Panc1 (cell line): Measurements from ENCODE around the gene SPNS3. TPM values are rescaled to one million over a fixed set of nuclear protein-coding genes. Genes with fewer than 3 reads are reported as not detected.

Experiments
- ATAC-seq: fragments of 200-7000 bp; cut with Tn5 transposase; 2 replicates; pipeline ENCODE4 v1.9.1; 2020; ENCODE audit warnings: mild to moderate bottlenecking, moderate library complexity
- BruUV-seq: library from RNA; stranded (reverse); fragments of 400-500 nt; replicated peaks from 2 replicates; lab custom pipeline; 2021; lab: Mats Ljungman, UMichigan
- CTCF ChIA-PET: fragments of 300-600 bp; sonication (Branson Sonifier 250); formaldehyde crosslinking; loops from one replicate; lab custom pipeline; 2022; ENCODE audit warnings: antibody characterized with exemption; lab: Charles Lee
- POLR2A ChIA-PET: fragments of 300-600 bp; sonication (Branson Sonifier 250); formaldehyde crosslinking; loops from one replicate; lab custom pipeline; 2022; ENCODE audit warnings: antibody characterized with exemption; lab: Charles Lee
- DNase-seq: peaks from one replicate; pipeline ENCODE4 v3.0.0-alpha.2; 2010; ENCODE audit warnings: low read depth, low spot score
- H3K27ac ChIP-seq: 2 replicates; pipeline ENCODE4 v1.5.1; 2011; ENCODE audit warnings: mild to moderate bottlenecking, low read length, inconsistent platforms
- H3K27me3 ChIP-seq: fragments of 200-500 bp; sonication (Bioruptor generic); 2 replicates; pipeline ENCODE4 v1.6.0; 2014; ENCODE audit warnings: low read length, inconsistent platforms; ENCODE audit not compliant: control insufficient read depth, insufficient read depth
- H3K36me3 ChIP-seq: fragments of 200-500 bp; sonication (Bioruptor generic); 2 replicates; pipeline ENCODE4 v1.5.1; 2014; ENCODE audit warnings: inconsistent platforms, mild to moderate bottlenecking, low read length, moderate library complexity; ENCODE audit not compliant: control insufficient read depth, insufficient read depth
- H3K4me1 ChIP-seq: 2 replicates; pipeline ENCODE4 v1.5.1; 2011; ENCODE audit warnings: inconsistent platforms, mild to moderate bottlenecking, low read length, moderate library complexity; ENCODE audit not compliant: control insufficient read depth, insufficient read depth
- H3K4me3 ChIP-seq, 2 experiments: 2 replicates each; pipeline ENCODE4 v1.5.1; 2011 to 2012; ENCODE audit warnings: low read depth in 2 of 2, low read length in 2 of 2, mild to moderate bottlenecking in 2 of 2, inconsistent platforms in 1 of 2, moderate library complexity in 1 of 2
- H3K9me3 ChIP-seq: fragments of 200-500 bp; sonication (Bioruptor generic); 2 replicates; pipeline ENCODE4 v1.5.1; 2014; ENCODE audit warnings: low read depth, mild to moderate bottlenecking, inconsistent platforms, low read length, moderate library complexity; ENCODE audit not compliant: control insufficient read depth, insufficient read depth
- CTCF ChIP-seq: fragments of 450-650 bp; IDR thresholded peaks from 2 replicates; pipeline ENCODE4 v1.5.1; 2017; ENCODE audit warnings: mild to moderate bottlenecking
- POLR2AphosphoS5 ChIP-seq: IDR thresholded peaks from 2 replicates; pipeline ENCODE4 v1.6.1; 2012; ENCODE audit warnings: mild to moderate bottlenecking, low read depth, low read length, moderate library complexity
- REST ChIP-seq, 2 experiments: IDR thresholded peaks; 2 replicates each; pipeline ENCODE4 v1.6.1; 2011 to 2012; ENCODE audit warnings: low read depth in 2 of 2, control low read depth in 1 of 2, low read length in 1 of 2, mild to moderate bottlenecking in 1 of 2, moderate library complexity in 1 of 2; ENCODE audit not compliant: insufficient read depth in 1 of 2
- SIN3A ChIP-seq: IDR thresholded peaks from 2 replicates; pipeline ENCODE4 v1.6.1; 2012; ENCODE audit warnings: low read depth, mild to moderate bottlenecking, low read length, moderate library complexity, borderline replicate concordance; ENCODE audit not compliant: insufficient read depth
- TCF7L2 ChIP-seq: IDR thresholded peaks from 2 replicates; pipeline ENCODE4 v1.6.1; 2011; ENCODE audit warnings: mild to moderate bottlenecking, low read depth, low read length, inconsistent platforms
- in situ Hi-C: cut with HindIII; loops from 2 replicates; pipeline ENCODE4 v1.10.0; 2016; ENCODE audit warnings: low sequenced_read_pairs, low pct_unique_long_range_greater_than_20kb
- intact Hi-C: fragments of 100-400 bp; cut with micrococcal nuclease; formaldehyde crosslinking; loops from one replicate; pipeline ENCODE4 v1.10.0; 2022; ENCODE audit not compliant: unreplicated experiment
- total RNA-seq: library from RNA; stranded (reverse); gene quantifications from one replicate; pipeline ENCODE4 v1.2.1, GENCODE V29; 2021; ENCODE audit not compliant: unreplicated experiment

The SPNS3 gene
- total RNA-seq, 1 experiment from 2014 or later: 0.10 TPM

- Histone ChIP-seq H3K27ac (no peak overlapping the region), H3K9me3 (no peaks in the 10 kb centered on the region), H3K36me3 (no peaks in the 10 kb centered on the region), H3K4me1 (no peaks in the 10 kb centered on the region), H3K27me3 (no peaks in the 10 kb centered on the region), H3K4me3 (no peak overlapping the region)
- ChIA-PET CTCF (no interaction called here), POLR2A (interaction anchor here (0.6 kb wide), 1 partner anchor 272 kb away, joined by 10 read pairs; no protein-coding TSS in a partner anchor)
- ATAC-seq: no peak
- DNase-seq: no peak
- in situ Hi-C loops (no loop called here), intact Hi-C loops (no loop called here)
- no TSS peak for BruUV-seq
- TF ChIP-seq REST (IDR thresholded peaks at IDR 0.05; ENCODE audit: insufficient read depth in 1 of 2, low read depth in 2 of 2, low read length in 1 of 2) (no peak), TCF7L2 (no peak), POLR2AphosphoS5 (no peak), CTCF (no peak), SIN3A (no peak)
These were observed 7.1 kb upstream of the SPNS3 start for GRCh38 chr17:4426499-4427208.

GRCh38 chr17:4427505-4427904 lies 6.2 kb upstream of the SPNS3 start:
- no peak for DNase-seq
- POLR2A ChIA-PET: no interaction called here
- Histone ChIP-seq H3K36me3 (no peaks in the 10 kb centered on the region), H3K27me3 (no peaks in the 10 kb centered on the region), H3K27ac (no peak overlapping the region), H3K9me3 (no peaks in the 10 kb centered on the region), H3K4me1 (no peaks in the 10 kb centered on the region), H3K4me3 (no peak overlapping the region)
- in situ Hi-C loops (no loop called here), intact Hi-C loops (no loop called here)
- no peak for ATAC-seq
- CTCF ChIA-PET: no interaction called here
- BruUV-seq: no TSS peak
- no peak for TF ChIP-seq REST (IDR thresholded peaks at IDR 0.05; ENCODE audit: insufficient read depth in 1 of 2, low read depth in 2 of 2, low read length in 1 of 2)
- no peak for TF ChIP-seq SIN3A
- no peak for TF ChIP-seq CTCF
- no peak for TF ChIP-seq TCF7L2
- TF ChIP-seq POLR2AphosphoS5: no peak
